ENCODE measurements around the gene S100A6. TPM values are rescaled to one million over a fixed set of nuclear protein-coding genes. Genes with fewer than 3 reads are reported as not detected.

The S100A6 gene
- total RNA-seq, 4 donors from 2014 or later = 538 to 1,309 (median 968) TPM

DNA sequence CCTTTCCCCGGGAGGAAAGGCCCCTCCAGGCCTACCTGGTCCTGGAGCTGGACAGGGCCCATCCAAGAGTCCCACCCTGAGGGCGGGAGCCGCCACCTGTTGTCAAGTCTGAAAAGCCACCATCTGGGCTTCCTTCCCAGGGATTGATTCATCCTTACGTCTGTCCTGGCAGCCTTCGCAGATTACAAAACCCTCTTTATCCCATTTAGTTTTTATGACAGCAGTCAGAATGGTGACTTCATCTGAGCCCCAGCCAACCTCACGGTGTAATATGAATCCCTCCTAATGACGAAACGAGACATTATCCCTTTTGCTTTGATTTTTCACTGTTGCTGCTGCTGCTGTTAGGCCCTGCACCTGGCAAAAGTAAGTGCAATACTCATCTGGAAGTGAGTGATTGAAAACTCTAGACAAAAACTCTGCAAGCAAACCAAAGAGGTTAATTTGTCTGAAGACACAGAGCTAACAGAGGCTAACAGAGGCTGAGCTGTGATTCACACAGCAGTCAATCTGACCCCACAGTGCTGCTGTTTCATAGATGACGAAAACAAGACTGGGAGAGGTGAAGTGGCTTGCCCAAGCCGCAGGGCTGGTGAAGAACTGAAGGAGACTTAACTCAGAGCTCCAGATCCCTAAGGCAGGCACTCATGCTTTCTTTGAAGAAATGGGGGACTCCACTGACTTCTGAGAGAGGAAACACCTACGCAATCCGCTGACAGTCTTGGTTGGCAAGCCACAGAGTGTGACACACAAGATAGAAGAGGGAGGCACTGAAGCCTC lies 45.3 kb downstream of the S100A6 start:
- TF ChIP-seq, protein P1, sequence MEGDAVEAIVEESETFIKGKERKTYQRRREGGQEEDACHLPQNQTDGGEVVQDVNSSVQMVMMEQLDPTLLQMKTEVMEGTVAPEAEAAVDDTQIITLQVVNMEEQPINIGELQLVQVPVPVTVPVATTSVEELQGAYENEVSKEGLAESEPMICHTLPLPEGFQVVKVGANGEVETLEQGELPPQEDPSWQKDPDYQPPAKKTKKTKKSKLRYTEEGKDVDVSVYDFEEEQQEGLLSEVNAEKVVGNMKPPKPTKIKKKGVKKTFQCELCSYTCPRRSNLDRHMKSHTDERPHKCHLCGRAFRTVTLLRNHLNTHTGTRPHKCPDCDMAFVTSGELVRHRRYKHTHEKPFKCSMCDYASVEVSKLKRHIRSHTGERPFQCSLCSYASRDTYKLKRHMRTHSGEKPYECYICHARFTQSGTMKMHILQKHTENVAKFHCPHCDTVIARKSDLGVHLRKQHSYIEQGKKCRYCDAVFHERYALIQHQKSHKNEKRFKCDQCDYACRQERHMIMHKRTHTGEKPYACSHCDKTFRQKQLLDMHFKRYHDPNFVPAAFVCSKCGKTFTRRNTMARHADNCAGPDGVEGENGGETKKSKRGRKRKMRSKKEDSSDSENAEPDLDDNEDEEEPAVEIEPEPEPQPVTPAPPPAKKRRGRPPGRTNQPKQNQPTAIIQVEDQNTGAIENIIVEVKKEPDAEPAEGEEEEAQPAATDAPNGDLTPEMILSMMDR (IDR thresholded peaks at IDR 0.05; ENCODE audit: low read depth) = no peak

DNA sequence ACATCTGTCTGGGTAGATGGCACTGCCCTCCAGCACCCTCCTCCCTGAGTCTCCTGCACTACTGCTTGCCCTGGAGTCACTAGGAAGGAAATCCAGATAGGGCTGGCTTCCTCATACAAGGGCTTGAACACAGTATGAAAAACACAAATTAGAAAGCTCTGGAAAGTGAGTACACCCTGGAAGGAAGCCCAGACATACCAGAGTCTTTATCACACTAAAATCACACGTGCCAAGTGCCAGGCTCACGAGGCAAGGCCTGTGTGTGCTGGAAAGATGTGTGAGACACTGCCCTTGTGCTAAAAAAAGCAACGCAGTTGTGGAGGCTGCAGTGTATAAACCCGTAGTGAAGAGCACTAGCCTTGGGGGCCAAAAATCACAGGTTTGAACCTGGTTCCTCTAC lies 47.1 kb downstream of the S100A6 start:
- TF ChIP-seq, protein P1 (IDR thresholded peaks at IDR 0.05; ENCODE audit: low read depth) = no peak

DNA sequence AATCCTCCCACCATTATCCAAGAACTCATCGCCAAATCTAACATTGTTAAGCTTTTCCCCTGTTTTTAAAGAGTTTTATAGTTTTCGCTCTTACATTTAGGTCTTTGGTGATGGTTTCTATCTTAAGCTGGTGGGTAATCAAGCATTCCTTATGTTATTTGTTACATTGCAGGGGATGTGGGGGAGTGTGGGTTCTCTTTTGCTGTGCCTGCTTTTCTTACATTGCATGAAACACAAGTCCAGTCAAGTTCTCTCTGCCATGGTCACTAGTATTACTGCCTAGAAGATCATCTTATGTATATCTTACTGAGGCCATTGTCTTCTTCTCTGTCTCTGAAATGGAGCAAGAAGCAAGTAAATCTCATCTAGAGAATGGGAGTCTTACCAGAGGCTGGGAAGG lies 48.1 kb downstream of the S100A6 start:
- TF ChIP-seq, protein P1 (IDR thresholded peaks at IDR 0.05; ENCODE audit: low read depth) = no peak

DNA sequence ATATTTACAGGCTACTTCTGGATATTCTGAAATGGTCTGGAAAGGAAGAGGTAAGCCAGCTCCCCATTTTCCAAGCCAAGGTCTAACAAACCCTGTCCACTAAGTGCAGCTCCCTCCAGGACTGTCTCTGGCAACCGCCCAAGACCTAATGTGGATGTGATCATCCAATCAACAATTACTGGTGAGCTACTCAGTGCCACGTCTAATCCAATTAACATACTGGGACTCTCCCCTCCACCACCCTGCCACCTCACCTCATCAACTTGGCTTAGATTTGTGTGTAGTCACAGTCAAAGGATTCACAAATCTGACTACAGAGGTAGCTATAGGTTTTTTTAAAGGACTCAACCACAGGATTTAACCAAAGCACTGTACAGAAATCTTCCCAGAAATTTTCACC lies 49.9 kb downstream of the S100A6 start:
- TF ChIP-seq, protein P1 (IDR thresholded peaks at IDR 0.05; ENCODE audit: low read depth) = no peak

Other genes with a start within 250 kb of the S100A6 start
- gene PGLYRP3, start 223.0 kb downstream of the S100A6 start, total RNA-seq = not detected
- not detected for gene PGLYRP4, start 187.2 kb downstream of the S100A6 start, total RNA-seq
- 100 to 1,000 TPM; 139 to 382 (median 280) TPM for gene S100A9, start 178.1 kb downstream of the S100A6 start, total RNA-seq
- 1 to 10 TPM in 2 of 4 donors, not detected in 2; 4.0 to 6.8 TPM for gene S100A12, start 160.4 kb downstream of the S100A6 start, total RNA-seq
- gene S100A8, start 144.9 kb downstream of the S100A6 start, total RNA-seq = 100 to 1,000 TPM in 1 of 4 donors, 10 to 100 TPM in 3; 13.6 to 129 (median 20.6) TPM
- gene S100A7A, start 119.5 kb downstream of the S100A6 start, total RNA-seq = not detected
- gene S100A7, start 75.3 kb downstream of the S100A6 start, total RNA-seq = not detected
- not detected for gene S100A5, start 4.9 kb upstream of the S100A6 start, total RNA-seq
- gene S100A4, start 9.8 kb upstream of the S100A6 start, total RNA-seq = 1,000 to 10,000 TPM in 3 of 4 donors, 100 to 1,000 TPM in 1; 497 to 1,679 (median 1,241) TPM
- 1 to 10 TPM; 2.6 to 8.3 (median 3.1) TPM for gene S100A3, start 13.3 kb upstream of the S100A6 start, total RNA-seq
- gene S100A2, start 29.9 kb upstream of the S100A6 start, total RNA-seq = 1 to 10 TPM in 2 of 4 donors, not detected in 2; 1.3 to 2.2 TPM
- gene S100A16, start 77.1 kb upstream of the S100A6 start, total RNA-seq = 10 to 100 TPM; 46.2 to 84.5 (median 66.6) TPM
- under 1 TPM in 1 of 4 donors, not detected in 3; 0.65 TPM for gene S100A14, start 80.3 kb upstream of the S100A6 start, total RNA-seq
- gene S100A13, start 91.5 kb upstream of the S100A6 start, total RNA-seq = 100 to 1,000 TPM; 142 to 282 (median 278) TPM
- gene S100A1, start 92.4 kb upstream of the S100A6 start, total RNA-seq = 100 to 1,000 TPM in 1 of 4 donors, 10 to 100 TPM in 1, 1 to 10 TPM in 1, under 1 TPM in 1; 0.66 to 132 (median 17.2) TPM
- 10 to 100 TPM; 39.1 to 64.1 (median 45.7) TPM for gene CHTOP, start 98.1 kb upstream of the S100A6 start, total RNA-seq
- 10 to 100 TPM; 53.7 to 80.1 (median 65.9) TPM for gene SNAPIN, start 122.7 kb upstream of the S100A6 start, total RNA-seq
- 100 to 1,000 TPM in 1 of 4 donors, 10 to 100 TPM in 3; 59.3 to 125 (median 78.5) TPM for gene ILF2, start 135.0 kb upstream of the S100A6 start, total RNA-seq
- gene NPR1, start 142.7 kb upstream of the S100A6 start, total RNA-seq = 100 to 1,000 TPM in 2 of 4 donors, 10 to 100 TPM in 2; 49.1 to 220 (median 88.8) TPM
- gene INTS3, start 192.1 kb upstream of the S100A6 start, total RNA-seq = 10 to 100 TPM; 39.1 to 53.9 (median 47.1) TPM
- 100 to 1,000 TPM in 1 of 4 donors, 10 to 100 TPM in 3; 20.4 to 104 (median 46.0) TPM for gene SLC27A3, start 239.4 kb upstream of the S100A6 start, total RNA-seq